MCF 10A (cell line): ENCODE data around the gene GMIP. TPM values are rescaled to one million over a fixed set of nuclear protein-coding genes. Genes with fewer than 3 reads are reported as not detected.

ENCODE experiments used
- BruUV-seq: library from RNA; stranded (reverse); fragments of 400-500 nt; replicated peaks from 2 replicates; lab custom pipeline; 2021; lab: Mats Ljungman, UMichigan
- CTCF ChIA-PET: fragments of 300-600 bp; sonication (Branson Sonifier 250); formaldehyde crosslinking; extraction: SDS; loops from one replicate; lab custom pipeline; 2021; ENCODE audit warnings: antibody characterized with exemption, inconsistent platforms; lab: Yijun Ruan, JAX
- POLR2A ChIA-PET: fragments of 300-600, 350-650 bp; sonication (Branson Sonifier 250); formaldehyde crosslinking; extraction: SDS; loops from one replicate; lab custom pipeline; 2020; ENCODE audit warnings: antibody characterized with exemption, inconsistent platforms; lab: Yijun Ruan, JAX
- DNase-seq: peaks from one replicate; pipeline ENCODE4 v3.0.0-alpha.2; 2018; ENCODE audit not compliant: unreplicated experiment
- H3K27ac Mint-ChIP-seq: one replicate; pipeline ENCODE4 v1.8.0; 2022; ENCODE audit warnings: mild to moderate bottlenecking, low read depth, mixed read lengths; ENCODE audit not compliant: unreplicated experiment
- H3K27me3 Mint-ChIP-seq: one replicate; pipeline ENCODE4 v1.8.0; 2022; ENCODE audit warnings: mixed read lengths; ENCODE audit not compliant: insufficient read depth, unreplicated experiment
- H3K36me3 Mint-ChIP-seq: one replicate; pipeline ENCODE4 v1.8.0; 2022; ENCODE audit warnings: mild to moderate bottlenecking, moderate library complexity, mixed read lengths; ENCODE audit not compliant: insufficient read depth, unreplicated experiment
- H3K4me1 Mint-ChIP-seq: one replicate; pipeline ENCODE4 v1.8.0; 2022; ENCODE audit warnings: mixed read lengths; ENCODE audit not compliant: insufficient read depth, unreplicated experiment
- H3K4me3 Mint-ChIP-seq: one replicate; pipeline ENCODE4 v1.8.0; 2022; ENCODE audit warnings: mild to moderate bottlenecking, moderate library complexity, mixed read lengths; ENCODE audit not compliant: unreplicated experiment
- H3K9me3 Mint-ChIP-seq: one replicate; pipeline ENCODE4 v1.8.0; 2022; ENCODE audit warnings: mixed read lengths; ENCODE audit not compliant: unreplicated experiment
- intact Hi-C: fragments of 100-400 bp; cut with micrococcal nuclease; formaldehyde crosslinking; loops from 2 replicates; pipeline ENCODE4 v1.14.1; 2022
- total RNA-seq: library from RNA; stranded (reverse); gene quantifications from 2 replicates; pipeline ENCODE4 v1.2.3, GENCODE V29; 2022
- TF ChIP-seq, protein P1 (sequence below): fragments of 200-600 bp; IDR thresholded peaks from one replicate; pipeline ENCODE4 v1.8.0; 2022; ENCODE audit warnings: antibody characterized with exemption, mild to moderate bottlenecking; ENCODE audit not compliant: unreplicated experiment

GMIP gene
- total RNA-seq, 1 experiment from 2014 or later: 10.1 TPM

DNA sequence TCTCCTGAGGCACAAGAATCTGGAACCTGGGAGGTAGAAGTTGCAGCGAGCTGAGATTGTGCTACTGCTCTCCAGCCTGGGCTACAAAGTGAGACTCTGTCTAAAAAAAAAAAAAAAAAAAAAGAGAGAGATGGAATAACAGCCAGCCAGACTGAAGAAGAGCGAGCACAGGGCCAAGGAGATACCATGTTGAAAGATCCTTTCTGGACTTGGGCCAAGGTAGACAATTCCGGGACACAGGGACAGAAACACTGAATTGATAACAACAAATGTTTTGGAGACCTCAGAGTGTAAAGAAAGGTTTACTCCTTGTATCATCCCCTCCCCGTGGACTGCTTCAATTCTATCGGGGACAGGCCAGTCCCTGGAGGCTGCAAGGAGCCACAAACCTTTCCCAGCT, 20.1 kb downstream of the GMIP start:
- TF ChIP-seq, protein P1, sequence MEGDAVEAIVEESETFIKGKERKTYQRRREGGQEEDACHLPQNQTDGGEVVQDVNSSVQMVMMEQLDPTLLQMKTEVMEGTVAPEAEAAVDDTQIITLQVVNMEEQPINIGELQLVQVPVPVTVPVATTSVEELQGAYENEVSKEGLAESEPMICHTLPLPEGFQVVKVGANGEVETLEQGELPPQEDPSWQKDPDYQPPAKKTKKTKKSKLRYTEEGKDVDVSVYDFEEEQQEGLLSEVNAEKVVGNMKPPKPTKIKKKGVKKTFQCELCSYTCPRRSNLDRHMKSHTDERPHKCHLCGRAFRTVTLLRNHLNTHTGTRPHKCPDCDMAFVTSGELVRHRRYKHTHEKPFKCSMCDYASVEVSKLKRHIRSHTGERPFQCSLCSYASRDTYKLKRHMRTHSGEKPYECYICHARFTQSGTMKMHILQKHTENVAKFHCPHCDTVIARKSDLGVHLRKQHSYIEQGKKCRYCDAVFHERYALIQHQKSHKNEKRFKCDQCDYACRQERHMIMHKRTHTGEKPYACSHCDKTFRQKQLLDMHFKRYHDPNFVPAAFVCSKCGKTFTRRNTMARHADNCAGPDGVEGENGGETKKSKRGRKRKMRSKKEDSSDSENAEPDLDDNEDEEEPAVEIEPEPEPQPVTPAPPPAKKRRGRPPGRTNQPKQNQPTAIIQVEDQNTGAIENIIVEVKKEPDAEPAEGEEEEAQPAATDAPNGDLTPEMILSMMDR: no peak
- no peaks in the 10 kb centered on the region for H3K27me3 Mint-ChIP-seq
- no peak overlapping the region for H3K27ac Mint-ChIP-seq
- H3K4me3 Mint-ChIP-seq: no peak overlapping the region
- peaks cover 8% of the 10 kb centered on the region for H3K4me1 Mint-ChIP-seq
- POLR2A ChIA-PET: interaction anchor here (1.0 to 1.6 kb wide), 2 partner anchors 10 to 16 kb away, joined by 4 read pairs; no protein-coding TSS in a partner anchor
- no TSS peak for BruUV-seq
- H3K36me3 Mint-ChIP-seq: peaks cover 24% of the 10 kb centered on the region
- H3K9me3 Mint-ChIP-seq: no peaks in the 10 kb centered on the region
- DNase-seq: no peak
- CTCF ChIA-PET: interaction anchor here (1.3 to 2.5 kb wide), 3 partner anchors 10 to 91 kb away, joined by 3 to 9 read pairs (median 4); no protein-coding TSS in a partner anchor
- intact Hi-C loops: no loop called here

DNA sequence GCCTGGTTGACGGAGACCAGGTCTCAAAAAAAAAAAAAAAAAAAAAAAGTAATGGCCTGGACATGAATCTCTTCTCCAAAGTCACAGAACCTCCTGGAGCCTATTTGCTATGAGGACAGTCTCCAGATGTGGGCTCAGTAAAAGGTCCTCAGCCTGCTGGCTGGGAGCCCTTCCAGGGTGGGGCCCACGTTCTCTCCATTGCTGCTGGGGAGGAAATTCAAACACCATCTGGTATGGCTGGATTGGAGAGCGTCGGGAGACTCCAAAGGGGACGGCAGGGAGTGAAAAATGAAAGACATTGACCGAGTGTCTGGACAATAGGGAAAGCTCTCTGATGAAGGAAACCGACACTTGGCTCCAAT, 23.6 kb downstream of the GMIP start:
- no TSS peak for BruUV-seq
- TF ChIP-seq, protein P1: no peak
- no peak overlapping the region for H3K27ac Mint-ChIP-seq
- ChIA-PET CTCF (interaction anchor here (1.7 kb wide), 1 partner anchor 88 kb away, joined by 8 read pairs; no protein-coding TSS in a partner anchor), POLR2A (interaction anchor here (1.2 kb wide), 1 partner anchor 17 kb away, joined by 3 read pairs; no protein-coding TSS in a partner anchor)
- H3K9me3 Mint-ChIP-seq: no peaks in the 10 kb centered on the region
- no peak overlapping the region for H3K4me3 Mint-ChIP-seq
- intact Hi-C loops: no loop called here
- peaks cover 5% of the 10 kb centered on the region for H3K36me3 Mint-ChIP-seq
- no peak for DNase-seq
- no peaks in the 10 kb centered on the region for H3K4me1 Mint-ChIP-seq
- H3K27me3 Mint-ChIP-seq: no peaks in the 10 kb centered on the region

DNA sequence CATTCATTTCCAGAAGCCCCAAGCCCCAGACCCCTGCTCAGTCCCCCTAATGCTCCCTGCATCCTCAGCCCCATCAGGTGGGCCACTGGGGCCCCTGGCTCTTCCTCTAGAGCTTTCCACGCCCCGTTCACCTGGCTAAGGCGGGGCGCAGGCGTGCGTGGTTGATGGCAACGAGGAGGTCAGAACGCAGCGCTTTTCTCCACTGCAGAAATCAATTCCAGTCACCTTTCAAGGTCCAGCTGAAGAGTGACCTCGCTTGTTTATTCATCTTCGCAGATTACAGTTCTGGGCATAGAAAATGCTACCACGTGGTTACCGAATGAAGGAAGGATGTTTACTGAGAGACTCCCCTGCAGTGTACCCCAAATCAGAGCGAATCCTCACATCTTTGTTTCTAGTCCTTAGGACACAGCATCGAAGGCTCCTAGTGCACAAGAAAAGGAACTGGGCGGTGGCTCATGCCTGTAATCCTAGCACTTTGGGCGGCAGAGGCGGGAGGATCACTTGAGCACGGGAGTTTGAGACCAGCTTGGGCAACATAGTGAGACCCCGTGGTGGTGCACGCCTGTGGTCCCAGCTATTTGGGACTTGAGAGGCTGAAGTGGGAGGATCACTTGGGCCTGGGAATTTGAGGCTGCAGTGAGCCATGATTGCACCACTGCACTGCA, 24.1 kb downstream of the GMIP start:
- BruUV-seq: no TSS peak
- H3K4me1 Mint-ChIP-seq: no peaks in the 10 kb centered on the region
- H3K36me3 Mint-ChIP-seq: peaks cover 1% of the 10 kb centered on the region
- ChIA-PET CTCF (interaction anchor here (1.1 to 1.7 kb wide), 2 partner anchors 11 to 87 kb away, joined by 3 to 8 read pairs; no protein-coding TSS in a partner anchor), POLR2A (interaction anchor here (1.2 kb wide), 1 partner anchor 17 kb away, joined by 3 read pairs; no protein-coding TSS in a partner anchor)
- TF ChIP-seq, protein P1: no peak
- intact Hi-C loops: no loop called here
- H3K27me3 Mint-ChIP-seq: no peaks in the 10 kb centered on the region
- DNase-seq: no peak
- H3K4me3 Mint-ChIP-seq: peak overlapping the region; percentile 66
- H3K9me3 Mint-ChIP-seq: no peaks in the 10 kb centered on the region
- H3K27ac Mint-ChIP-seq: no peak overlapping the region

DNA sequence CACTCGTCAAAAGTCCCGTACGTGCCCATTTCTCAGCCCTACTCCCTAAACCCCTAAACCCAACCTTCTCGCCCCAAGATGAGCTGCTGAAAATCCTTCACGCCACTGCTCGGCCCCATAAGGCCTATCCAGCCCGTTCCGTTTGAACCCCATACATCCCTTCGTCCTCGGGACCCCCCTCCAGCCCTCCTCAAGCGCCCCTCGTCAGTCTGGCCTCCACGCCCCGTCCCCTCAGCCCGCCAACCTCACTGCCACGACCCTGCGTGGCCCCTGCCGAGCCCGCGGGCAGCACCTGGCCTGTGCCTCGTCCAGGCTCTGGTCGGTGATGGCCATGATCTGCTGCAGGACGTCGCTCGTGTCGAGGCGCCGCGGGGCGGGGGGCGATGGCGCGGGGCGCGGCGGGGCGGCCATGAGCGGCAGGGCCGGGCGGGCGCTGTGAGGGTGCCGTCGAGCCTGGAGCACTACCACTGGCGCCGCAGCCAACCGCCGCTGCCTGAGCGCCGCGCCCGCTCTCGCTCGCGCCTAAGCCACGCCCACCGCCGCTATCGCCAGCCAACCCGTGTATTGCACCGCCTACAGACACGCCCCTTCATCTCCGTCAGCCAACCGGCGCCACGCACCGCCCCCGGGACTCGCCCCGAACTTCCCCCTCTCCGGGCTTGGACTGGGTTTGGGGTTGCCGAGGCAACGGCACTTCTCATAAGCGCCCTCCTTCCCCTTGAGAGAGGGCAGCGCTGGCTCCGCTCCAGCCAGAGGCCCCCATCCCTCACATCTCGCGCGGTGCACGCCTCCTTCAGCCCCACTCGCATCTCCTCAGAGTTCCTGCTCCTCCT, 25.0 kb downstream of the GMIP start, which contains the start of gene PBX4:
Gene PBX4, minus strand, starts transcription at position 469 of the 833 bp plus-strand sequence. Its CDS starts 58 bp downstream, at position 411.
- Mint-ChIP-seq H3K4me1 (peaks cover 6% of the 10 kb centered on the region), H3K27me3 (no peaks in the 10 kb centered on the region), H3K4me3 (peak within 1 kb of the TSS; percentile 66), H3K27ac (no peak within 1 kb of the TSS), H3K9me3 (no peaks in the 10 kb centered on the region), H3K36me3 (no peaks in the 10 kb centered on the region)
- peak; percentile 86 for DNase-seq
- no TSS peak for BruUV-seq
- TF ChIP-seq, protein P1: no peak
- ChIA-PET CTCF (interaction anchor here (0.6 to 1.1 kb wide), 2 partner anchors 10 to 54 kb away, joined by 3 read pairs; no protein-coding TSS in a partner anchor), POLR2A (no interaction called here)
- intact Hi-C loops: no loop called here
